ENCODE data around the gene FAU. TPM values are rescaled to one million over a fixed set of nuclear protein-coding genes. Genes with fewer than 3 reads are reported as not detected.
A peak's percentile ranks its signal among the peaks of the same experiment; 100 is the strongest.

The FAU gene
- total and polyA plus RNA-seq, 9 of the 15 experiments (the other 6 are each of a cell fraction or from before 2014, with no cell fraction given), result 433 to 1,827 (median 942) TPM

GRCh38 chr11:65078786-65079342 lies 43.1 kb downstream of the FAU start (continued):
- TF ChIP-seq BRCA1 (IDR thresholded peaks at IDR 0.05), result no peak
- no peak for TF ChIP-seq BRCA1 (CRISPR knock-in tag; IDR thresholded peaks at IDR 0.05)
- no peak for TF ChIP-seq CBX2 (IDR thresholded peaks at IDR 0.05; ENCODE audit: insufficient read depth, low read length, poor library complexity, severe bottlenecking)
- peak; percentile 39 for TF ChIP-seq RBFOX2 (IDR thresholded peaks at IDR 0.05; ENCODE audit: low read depth, low read length)
- no peak for TF ChIP-seq ZNF282 (CRISPR knock-in tag; IDR thresholded peaks at IDR 0.05)
- TF ChIP-seq JUNB (CRISPR knock-in tag; conservative IDR thresholded peaks at IDR 0.05), result no peak
- 0 out of 2 replicates have a peak, but pooled peaks have one; percentile 7 for TF ChIP-seq ZFX (CRISPR knock-in tag; IDR thresholded peaks at IDR 0.05)
- TF ChIP-seq FOSL1 (tag; conservative IDR thresholded peaks at IDR 0.05), result no peak

DNA sequence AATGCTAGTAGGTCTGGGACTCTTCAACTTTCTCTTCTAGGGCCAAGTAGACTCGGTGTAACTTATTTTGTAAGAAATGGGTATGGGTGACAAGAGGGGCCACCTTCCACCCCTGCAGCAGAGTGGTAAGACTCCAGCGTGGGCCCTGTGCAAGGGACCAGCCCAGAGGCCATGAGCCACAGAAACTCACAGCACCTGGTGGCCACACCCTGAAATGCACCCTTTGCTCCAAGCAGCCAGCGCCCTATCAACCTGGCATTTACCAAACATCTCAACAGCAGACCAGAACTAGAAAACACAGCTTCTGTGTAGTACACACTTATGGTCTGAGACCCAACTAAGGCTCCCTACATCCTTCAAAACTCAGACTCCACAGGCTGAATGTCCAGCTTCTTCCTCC lies 43.8 kb downstream of the FAU start:
- Histone ChIP-seq H3K36me3 (ENCODE audit: control insufficient read depth, insufficient read depth, low read length) (peaks cover 70% of the 10 kb centered on the region), H3K4me1 (replicated peaks in 1 of 2; ENCODE audit: control insufficient read depth in 2 of 2, insufficient read depth in 2 of 2, low read length in 2 of 2) (peaks cover 20 to 22% of the 10 kb centered on the region in 2 experiments; a peak in 4 of 5 replicates), H3K27me3 (ENCODE audit: control insufficient read depth in 2 of 2, insufficient read depth in 2 of 2, low read length in 2 of 2) (no peaks in the 10 kb centered on the region), H4K20me1 (replicated peaks; ENCODE audit: control insufficient read depth, insufficient read depth, low read length) (peaks cover 6% of the 10 kb centered on the region; the same call in 1 of the 2 replicates), H3K4me2 (ENCODE audit: insufficient read depth, low read length) (no peak overlapping the region; the same call in 1 of the 2 replicates), H3K27ac (ENCODE audit: extremely low read depth, low read depth, low read length) (0 out of 3 replicates have a peak overlapping the region, but pooled peaks have one; percentile 16), H2AFZ (ENCODE audit: low read depth, low read length) (no peak overlapping the region), H3K9ac (ENCODE audit: insufficient read depth in 1 of 2, low read depth in 2 of 2, low read length in 2 of 2) (no peak overlapping the region; a peak in 1 of 4 replicates), H3K9me1 (ENCODE audit: control insufficient read depth, insufficient read depth, low read length) (no peaks in the 10 kb centered on the region), H3K79me2 (ENCODE audit: control insufficient read depth, insufficient read depth, low read length) (peaks cover 53% of the 10 kb centered on the region), H3K4me3 (no peak overlapping the region), H3K9me3 (replicated peaks; ENCODE audit: control insufficient read depth, insufficient read depth, low read depth, low read length) (no peaks in the 10 kb centered on the region)
- WGBS (ENCODE audit: insufficient coverage, low coverage, missing lambda C conversion rate), result 36% methylated on average over 3 of the region's 3 CpGs
- FAIRE-seq (peak; percentile 85), DNase-seq (ENCODE audit: extremely low read depth in 1 of 4, low spot score in 3 of 4) (peak; percentile 62 to 75 (median 65)), ATAC-seq (peak; percentile 93)
- ChIA-PET CTCF (ENCODE audit: low intra/inter-chr PET ratio) (interaction anchor here (0.5 to 3.0 kb wide), 3 partner anchors 65 to 955 kb away, joined by 4 to 18 read pairs (median 5); partner anchors contain the start of gene ARL2), POLR2A (interaction anchor here (0.6 to 2.0 kb wide), 5 partner anchors 9 to 1210 kb away, joined by 3 to 5 read pairs (median 3); no protein-coding TSS in a partner anchor)
- no TSS peak for BruUV-seq (replicated peaks)
- in situ Hi-C loops (cut with MboI) (no loop called here), intact Hi-C loops (cut with micrococcal nuclease) (loop anchor here (1.0 kb wide), 1 partner anchor 64 kb away; the partner anchor contains the start of gene ARL2)
- TF ChIP-seq, protein P1, sequence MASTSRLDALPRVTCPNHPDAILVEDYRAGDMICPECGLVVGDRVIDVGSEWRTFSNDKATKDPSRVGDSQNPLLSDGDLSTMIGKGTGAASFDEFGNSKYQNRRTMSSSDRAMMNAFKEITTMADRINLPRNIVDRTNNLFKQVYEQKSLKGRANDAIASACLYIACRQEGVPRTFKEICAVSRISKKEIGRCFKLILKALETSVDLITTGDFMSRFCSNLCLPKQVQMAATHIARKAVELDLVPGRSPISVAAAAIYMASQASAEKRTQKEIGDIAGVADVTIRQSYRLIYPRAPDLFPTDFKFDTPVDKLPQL (IDR thresholded peaks at IDR 0.05; ENCODE audit: extremely low read depth, insufficient read length), result no peak
- TF ChIP-seq RBM17 (IDR thresholded peaks at IDR 0.05; ENCODE audit: borderline replicate concordance, low read depth, low read length), result no peak
- TF ChIP-seq ZSCAN29 (IDR thresholded peaks at IDR 0.05), result no peak
- TF ChIP-seq SAP30 (IDR thresholded peaks at IDR 0.05; ENCODE audit: borderline replicate concordance, insufficient read depth, low read depth, low read length, poor library complexity, severe bottlenecking), result no peak
- TF ChIP-seq PTRF (tag; IDR thresholded peaks at IDR 0.05), result no peak
- TF ChIP-seq, protein P2, sequence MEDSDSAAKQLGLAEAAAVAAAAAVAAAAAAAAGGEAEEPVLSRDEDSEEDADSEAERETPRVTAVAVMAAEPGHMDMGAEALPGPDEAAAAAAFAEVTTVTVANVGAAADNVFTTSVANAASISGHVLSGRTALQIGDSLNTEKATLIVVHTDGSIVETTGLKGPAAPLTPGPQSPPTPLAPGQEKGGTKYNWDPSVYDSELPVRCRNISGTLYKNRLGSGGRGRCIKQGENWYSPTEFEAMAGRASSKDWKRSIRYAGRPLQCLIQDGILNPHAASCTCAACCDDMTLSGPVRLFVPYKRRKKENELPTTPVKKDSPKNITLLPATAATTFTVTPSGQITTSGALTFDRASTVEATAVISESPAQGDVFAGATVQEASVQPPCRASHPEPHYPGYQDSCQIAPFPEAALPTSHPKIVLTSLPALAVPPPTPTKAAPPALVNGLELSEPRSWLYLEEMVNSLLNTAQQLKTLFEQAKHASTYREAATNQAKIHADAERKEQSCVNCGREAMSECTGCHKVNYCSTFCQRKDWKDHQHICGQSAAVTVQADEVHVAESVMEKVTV (CRISPR knock-in tag; IDR thresholded peaks at IDR 0.05), result peak; percentile 16; the same call in 1 of the 2 replicates
- no peak for TF ChIP-seq XRCC4 (IDR thresholded peaks at IDR 0.05; ENCODE audit: extremely low read depth, insufficient read depth, insufficient read length)
- TF ChIP-seq, protein P3, sequence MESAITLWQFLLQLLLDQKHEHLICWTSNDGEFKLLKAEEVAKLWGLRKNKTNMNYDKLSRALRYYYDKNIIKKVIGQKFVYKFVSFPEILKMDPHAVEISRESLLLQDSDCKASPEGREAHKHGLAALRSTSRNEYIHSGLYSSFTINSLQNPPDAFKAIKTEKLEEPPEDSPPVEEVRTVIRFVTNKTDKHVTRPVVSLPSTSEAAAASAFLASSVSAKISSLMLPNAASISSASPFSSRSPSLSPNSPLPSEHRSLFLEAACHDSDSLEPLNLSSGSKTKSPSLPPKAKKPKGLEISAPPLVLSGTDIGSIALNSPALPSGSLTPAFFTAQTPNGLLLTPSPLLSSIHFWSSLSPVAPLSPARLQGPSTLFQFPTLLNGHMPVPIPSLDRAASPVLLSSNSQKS (CRISPR knock-in tag; IDR thresholded peaks at IDR 0.05), result no peak
- TF ChIP-seq TEAD1 (CRISPR knock-in tag; IDR thresholded peaks at IDR 0.05), result 0 out of 4 replicates have a peak, but pooled peaks of 1 of the 2 experiments have one; percentile 22
- TF ChIP-seq CHCHD3 (CRISPR knock-in tag; IDR thresholded peaks at IDR 0.05), result no peak
